ENCODE measurements around the gene BSPH1. TPM values are rescaled to one million over a fixed set of nuclear protein-coding genes. Genes with fewer than 3 reads are reported as not detected.
A peak's percentile ranks its signal among the peaks of the same experiment; 100 is the strongest.
"Not testable (repeated sequence)": the region's sequence is repeated elsewhere in the genome, so short reads cannot be mapped to it uniquely, and the experiment has no call there.

BSPH1 gene
- total and polyA plus RNA-seq, 5 donors = not detected

DNA sequence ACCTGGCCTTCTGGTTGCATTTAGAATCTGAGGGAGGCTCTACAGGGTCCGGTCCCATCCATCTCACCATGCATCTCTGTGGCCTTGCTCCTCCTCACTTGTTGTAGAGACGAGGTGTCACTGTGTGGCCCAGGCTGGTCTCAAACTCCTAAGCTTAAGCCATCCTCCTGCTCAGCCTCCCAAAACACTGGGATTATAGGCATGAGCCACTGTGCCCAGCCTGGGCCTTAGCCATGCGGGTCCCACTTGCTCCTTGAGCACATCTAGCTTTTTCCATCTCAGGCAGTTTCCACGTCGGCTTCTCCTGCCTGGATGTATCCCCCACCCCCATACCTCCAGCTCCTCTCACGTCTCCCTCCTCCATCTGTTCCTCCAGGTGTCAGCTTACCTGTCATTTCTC, 12.3 kb upstream of the BSPH1 start:
- Histone ChIP-seq H3K27me3 (ENCODE audit: control insufficient read depth, insufficient read depth) (no peaks in the 10 kb centered on the region), H3K4me1 (ENCODE audit: control insufficient read depth, insufficient read depth, low read length) (no peaks in the 10 kb centered on the region), H3K4me3 (ENCODE audit: low read length) (no peak overlapping the region), H3K9me3 (ENCODE audit: control insufficient read depth, low read length) (no peaks in the 10 kb centered on the region), H3K27ac (ENCODE audit: low read length) (no peak overlapping the region)
- 69% methylated on average over 6 of the region's 6 CpGs for WGBS
- DNase-seq = no peak
- ATAC-seq = no peak
- intact Hi-C loops (cut with DNase I) = no loop called here

DNA sequence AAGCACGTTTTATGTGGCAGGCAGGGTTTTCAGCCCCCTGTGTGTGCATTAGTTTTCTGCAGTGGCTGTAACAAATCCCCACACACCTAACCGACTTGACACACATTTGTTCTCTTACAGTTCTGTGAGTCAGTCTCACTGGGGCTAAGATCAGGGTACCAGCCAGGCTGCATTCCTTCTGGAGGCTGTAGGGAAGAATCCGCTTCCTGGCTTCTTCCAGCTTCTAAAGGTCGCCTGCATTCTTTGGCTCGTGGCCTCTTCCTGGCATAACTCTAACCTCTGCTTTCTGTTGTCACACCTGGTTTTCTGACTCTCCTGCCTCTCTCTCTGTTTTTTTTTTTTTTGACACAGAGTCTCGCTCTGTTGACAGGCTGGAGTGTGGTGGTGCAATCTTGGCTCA, 8.9 kb upstream of the BSPH1 start:
- 81% methylated on average over 6 of the region's 6 CpGs for WGBS
- Histone ChIP-seq H3K9me3 (ENCODE audit: control insufficient read depth, low read length) (no peaks in the 10 kb centered on the region), H3K4me3 (ENCODE audit: low read length) (no peak overlapping the region), H3K4me1 (ENCODE audit: control insufficient read depth, insufficient read depth, low read length) (no peaks in the 10 kb centered on the region), H3K27me3 (ENCODE audit: control insufficient read depth, insufficient read depth) (no peaks in the 10 kb centered on the region), H3K27ac (ENCODE audit: low read length) (no peak overlapping the region)
- DNase-seq = no peak
- ATAC-seq = no peak
- intact Hi-C loops (cut with DNase I) = no loop called here

DNA sequence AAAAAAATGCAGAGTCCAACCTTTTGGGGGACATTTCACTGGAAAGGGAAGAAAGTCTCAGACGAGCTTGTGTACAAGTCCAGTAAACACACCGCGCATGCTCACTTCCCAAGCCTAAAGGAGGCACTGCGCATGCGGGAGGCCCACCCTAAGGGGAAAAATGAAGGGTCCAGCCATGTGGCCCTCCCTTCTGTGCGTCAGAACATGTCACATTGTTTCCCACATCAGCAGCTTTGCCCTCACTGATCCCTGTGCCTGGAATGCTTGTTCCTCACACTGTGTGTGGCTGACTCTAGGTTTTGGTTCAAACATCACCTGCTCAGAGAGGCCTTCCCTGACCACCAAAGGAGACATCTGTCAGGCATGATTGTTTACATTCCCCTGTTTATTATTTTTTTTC, 6.8 kb upstream of the BSPH1 start:
- no peaks in the 10 kb centered on the region for H3K9me3 ChIP-seq (ENCODE audit: control insufficient read depth, low read length)
- intact Hi-C loops (cut with DNase I) = no loop called here
- 83% methylated on average over 6 of the region's 6 CpGs for WGBS
- DNase-seq = no peak
- no peak overlapping the region for H3K4me3 ChIP-seq (ENCODE audit: low read length)
- ATAC-seq = no peak
- no peaks in the 10 kb centered on the region for H3K27me3 ChIP-seq (ENCODE audit: control insufficient read depth, insufficient read depth)
- no peaks in the 10 kb centered on the region for H3K4me1 ChIP-seq (ENCODE audit: control insufficient read depth, insufficient read depth, low read length)
- no peak overlapping the region for H3K27ac ChIP-seq (ENCODE audit: low read length)

DNA sequence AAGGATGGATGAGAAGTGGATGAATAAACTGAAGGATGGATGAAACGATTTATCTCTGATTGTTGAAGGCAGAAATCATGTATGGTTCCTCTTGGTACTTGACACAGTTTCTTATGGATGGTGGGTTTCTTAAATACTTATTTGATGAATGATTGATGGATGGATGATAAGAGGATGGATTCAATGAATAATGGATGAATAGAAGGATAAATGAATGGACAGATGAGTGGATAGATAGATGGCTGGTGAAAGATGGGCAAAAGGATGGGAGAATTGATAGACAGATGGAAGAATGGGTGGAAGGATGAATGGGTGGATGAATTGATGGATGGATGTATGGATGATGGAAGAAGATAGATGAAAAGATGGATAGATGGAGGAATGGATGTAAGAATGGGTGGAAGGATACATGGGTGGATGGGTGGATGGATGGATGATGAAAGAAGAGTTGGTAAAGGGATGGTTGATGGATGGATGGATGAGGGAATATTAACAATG, 4.3 kb upstream of the BSPH1 start:
- ATAC-seq (no peak), DNase-seq (no peak)
- no peak overlapping the region for H3K27ac ChIP-seq (ENCODE audit: low read length)
- H3K4me3 ChIP-seq (ENCODE audit: low read length) = no peak overlapping the region
- H3K9me3 ChIP-seq (ENCODE audit: control insufficient read depth, low read length) = no peaks in the 10 kb centered on the region
- no peaks in the 10 kb centered on the region for H3K4me1 ChIP-seq (ENCODE audit: control insufficient read depth, insufficient read depth, low read length)
- 55% methylated on average over 1 of the region's 1 CpG for WGBS
- intact Hi-C loops (cut with DNase I) = no loop called here
- H3K27me3 ChIP-seq (ENCODE audit: control insufficient read depth, insufficient read depth) = no peaks in the 10 kb centered on the region

DNA sequence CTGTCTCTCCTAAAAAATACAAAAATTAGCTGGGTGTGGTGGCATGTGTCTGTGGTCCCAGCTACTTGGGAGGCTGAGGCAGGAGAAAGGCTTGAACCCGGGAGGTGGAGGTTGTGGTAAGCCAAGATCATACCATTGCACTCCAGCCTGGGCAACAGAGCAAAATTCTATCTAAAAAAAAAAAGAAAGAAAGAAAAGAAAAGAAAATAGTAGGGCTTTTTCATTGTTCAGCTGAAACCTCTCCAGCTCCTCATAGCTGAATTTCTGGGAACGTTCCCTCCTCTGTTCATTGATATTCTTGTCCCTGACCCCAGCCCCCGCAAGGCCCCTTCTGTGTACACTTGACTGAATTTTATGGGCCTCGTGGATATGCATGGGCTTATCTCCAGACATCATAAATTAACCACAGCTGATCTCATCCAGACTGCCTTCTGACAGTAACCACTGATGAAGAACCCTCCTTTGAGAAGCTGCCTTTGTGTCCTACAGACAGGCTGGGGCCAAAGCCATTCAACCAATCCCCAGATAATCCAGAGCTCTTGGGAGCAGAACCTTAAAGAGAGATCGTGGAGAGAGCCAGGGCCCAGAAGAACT, 2.3 kb upstream of the BSPH1 start, which contains the start of gene ELSPBP1:
Gene ELSPBP1 (plus strand): TSS at position 424 of the 594 bp plus-strand sequence. CDS start 14,036 bp downstream, outside the sequence.
- no peak for ATAC-seq
- no peaks in the 10 kb centered on the region for H3K9me3 ChIP-seq (ENCODE audit: control insufficient read depth, low read length)
- intact Hi-C loops (cut with DNase I) = no loop called here
- H3K4me3 ChIP-seq (ENCODE audit: low read length) = no peak within 1 kb of the TSS
- WGBS = 52% methylated on average over 5 of the region's 5 CpGs
- no peaks in the 10 kb centered on the region for H3K27me3 ChIP-seq (ENCODE audit: control insufficient read depth, insufficient read depth)
- H3K4me1 ChIP-seq (ENCODE audit: control insufficient read depth, insufficient read depth, low read length) = no peaks in the 10 kb centered on the region
- H3K27ac ChIP-seq (ENCODE audit: low read length) = no peak within 1 kb of the TSS
- no peak for DNase-seq

DNA sequence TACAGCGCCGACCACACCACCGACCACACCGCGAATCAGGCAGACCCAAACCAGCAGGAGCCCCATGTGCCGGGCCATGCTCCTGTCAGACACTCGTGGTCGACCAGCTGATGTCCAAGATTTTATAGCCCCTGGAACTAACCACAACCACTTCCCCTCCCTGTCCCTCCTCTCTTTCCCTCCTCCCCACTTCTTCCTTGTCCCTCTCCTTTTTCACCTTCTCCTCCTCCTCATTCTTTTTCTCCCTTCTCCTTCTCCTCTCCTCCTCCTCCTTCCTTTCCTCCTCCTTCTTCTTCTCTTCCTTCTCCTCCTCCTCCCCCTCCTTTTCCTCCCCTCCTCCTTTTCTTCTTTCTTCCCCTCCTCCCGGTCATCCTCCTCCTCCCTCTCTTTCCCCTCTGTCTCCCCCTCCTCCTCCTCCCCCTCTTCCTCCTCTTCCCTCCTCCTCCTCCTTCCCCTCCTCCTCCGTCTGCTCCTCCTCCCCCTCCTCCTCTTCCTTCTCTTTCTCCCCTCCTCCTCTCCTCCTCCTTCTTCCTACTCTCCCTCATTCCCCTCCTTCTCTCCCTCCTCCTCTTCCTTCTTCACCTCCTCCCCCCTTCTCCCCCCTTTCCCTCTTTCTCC, 670 bp downstream of the BSPH1 start:
- Histone ChIP-seq H3K27ac (ENCODE audit: low read length) (no peak overlapping the region), H3K27me3 (ENCODE audit: control insufficient read depth, insufficient read depth) (no peaks in the 10 kb centered on the region), H3K4me3 (ENCODE audit: low read length) (no peak overlapping the region), H3K9me3 (ENCODE audit: control insufficient read depth, low read length) (no peaks in the 10 kb centered on the region), H3K4me1 (ENCODE audit: control insufficient read depth, insufficient read depth, low read length) (no peaks in the 10 kb centered on the region)
- intact Hi-C loops (cut with DNase I) = no loop called here
- ATAC-seq (no peak), DNase-seq (no peak)
- WGBS = 57% methylated on average over 10 of the region's 10 CpGs

DNA sequence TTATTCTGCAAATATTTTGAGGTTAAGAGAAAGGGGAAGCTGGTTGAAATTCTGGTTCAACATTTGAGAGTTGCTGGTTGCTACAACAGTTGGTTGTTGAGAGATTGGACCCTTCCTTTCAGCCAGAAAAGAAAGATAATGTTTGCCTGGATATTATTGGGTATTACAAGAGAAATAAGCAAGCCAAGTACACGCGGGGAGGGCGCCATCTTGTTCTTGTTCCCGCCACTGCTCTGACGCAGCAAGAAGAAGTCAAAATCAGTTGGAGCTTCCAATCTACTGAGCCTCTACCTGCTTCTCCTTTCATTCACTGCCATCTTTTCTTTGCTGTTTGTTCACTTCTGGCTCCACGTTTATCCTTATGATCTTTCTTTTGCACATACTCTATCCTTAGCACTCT, 18.4 kb downstream of the BSPH1 start:
- 88% methylated on average over 6 of the region's 6 CpGs for WGBS
- intact Hi-C loops (cut with DNase I) = no loop called here
- no peak overlapping the region for H3K4me3 ChIP-seq (ENCODE audit: low read length)
- no peak overlapping the region for H3K27ac ChIP-seq (ENCODE audit: low read length)
- DNase-seq = no peak
- ATAC-seq = no peak
- no peaks in the 10 kb centered on the region for H3K9me3 ChIP-seq (ENCODE audit: control insufficient read depth, low read length)
- no peaks in the 10 kb centered on the region for H3K4me1 ChIP-seq (ENCODE audit: control insufficient read depth, insufficient read depth, low read length)
- no peaks in the 10 kb centered on the region for H3K27me3 ChIP-seq (ENCODE audit: control insufficient read depth, insufficient read depth)

DNA sequence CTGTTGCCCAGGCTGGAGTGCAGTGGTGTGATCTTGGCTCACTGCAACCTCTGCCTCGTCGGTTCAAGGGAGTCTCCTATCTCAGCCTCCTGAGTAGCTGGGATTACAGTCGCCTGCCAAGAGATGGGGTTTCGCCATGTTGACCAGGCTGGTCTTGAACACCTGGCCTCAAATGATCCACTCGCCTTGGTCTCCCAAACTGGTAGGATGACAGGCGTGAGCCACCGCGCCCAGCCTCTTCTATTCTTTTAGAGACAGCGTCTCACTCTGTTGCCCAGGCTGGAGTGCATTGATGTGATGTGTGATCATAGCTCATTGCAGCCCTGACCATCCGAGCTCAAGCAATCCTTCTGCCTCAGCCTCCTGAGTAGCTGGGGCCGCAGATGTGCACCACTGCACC, 36.0 kb downstream of the BSPH1 start:
- H3K27me3 ChIP-seq (ENCODE audit: control insufficient read depth, insufficient read depth); ATAC-seq; H3K4me3 ChIP-seq (ENCODE audit: low read length); H3K9me3 ChIP-seq (ENCODE audit: control insufficient read depth, low read length); H3K4me1 ChIP-seq (ENCODE audit: control insufficient read depth, insufficient read depth, low read length); H3K27ac ChIP-seq (ENCODE audit: low read length); intact Hi-C loops (cut with DNase I): not testable (repeated sequence)
- DNase-seq = peak in 1 of 3 donors; percentile 41
- 89% methylated on average over 7 of the region's 11 CpGs for WGBS

DNA sequence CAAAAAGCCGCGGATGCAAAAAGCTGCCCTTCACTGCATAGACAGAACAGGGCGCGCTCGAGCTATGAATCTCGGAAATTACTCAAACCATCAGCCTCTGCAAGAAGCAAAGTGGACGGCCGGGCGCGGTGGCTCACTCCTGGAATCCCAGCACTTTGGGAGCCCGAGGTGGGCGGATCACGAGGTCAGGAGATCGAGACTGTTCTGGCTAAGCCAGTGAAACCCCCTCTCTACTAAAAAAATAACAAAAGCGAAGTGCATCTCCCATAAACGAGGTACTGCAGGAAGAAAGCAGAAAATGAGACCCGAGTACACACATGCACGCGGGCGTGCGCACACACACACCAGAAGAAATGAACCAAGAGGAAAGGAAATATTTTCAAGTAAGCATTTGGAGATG, 39.8 kb downstream of the BSPH1 start:
- H3K27ac ChIP-seq (ENCODE audit: low read length); intact Hi-C loops (cut with DNase I); H3K4me3 ChIP-seq (ENCODE audit: low read length); DNase-seq; H3K27me3 ChIP-seq (ENCODE audit: control insufficient read depth, insufficient read depth); H3K4me1 ChIP-seq (ENCODE audit: control insufficient read depth, insufficient read depth, low read length); ATAC-seq; H3K9me3 ChIP-seq (ENCODE audit: control insufficient read depth, low read length): not testable (repeated sequence)
- WGBS = no CpG with 5 or more reads among the region's 21 CpGs

DNA sequence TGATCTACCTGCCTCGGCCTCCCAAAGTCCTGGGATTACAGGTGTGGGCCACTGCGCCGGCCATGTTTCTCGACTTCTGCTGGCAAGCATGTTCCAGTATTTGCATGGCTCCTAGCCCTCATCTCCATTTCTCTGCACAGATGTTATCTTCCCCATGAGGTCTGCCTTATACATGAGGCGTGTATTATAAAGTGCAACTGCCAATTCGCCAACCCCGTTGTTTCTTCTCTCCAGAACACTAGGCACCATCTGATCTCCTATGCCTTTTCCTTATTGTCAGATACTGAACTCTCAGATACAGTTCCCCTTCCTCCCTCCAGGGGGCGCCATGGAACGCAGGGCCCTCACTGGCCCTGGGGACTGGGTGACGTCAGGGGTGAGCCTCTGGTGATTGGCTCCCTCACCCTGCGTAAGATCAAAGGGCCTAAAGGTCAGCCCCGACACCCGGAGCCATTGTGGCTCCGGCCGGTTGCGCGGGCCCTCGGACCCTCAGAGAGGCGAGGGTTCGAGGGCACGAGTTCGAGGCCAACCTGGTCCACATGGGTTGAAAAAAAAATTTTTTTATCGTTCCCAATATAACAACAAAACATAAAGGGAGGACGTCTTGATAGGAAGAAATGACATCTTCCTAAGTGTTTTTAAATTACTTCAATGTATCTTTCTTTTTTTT, 42.0 kb downstream of the BSPH1 start:
- H3K9me3 ChIP-seq (ENCODE audit: control insufficient read depth, low read length); ATAC-seq; intact Hi-C loops (cut with DNase I); H3K4me1 ChIP-seq (ENCODE audit: control insufficient read depth, insufficient read depth, low read length); H3K4me3 ChIP-seq (ENCODE audit: low read length); H3K27me3 ChIP-seq (ENCODE audit: control insufficient read depth, insufficient read depth); H3K27ac ChIP-seq (ENCODE audit: low read length): not testable (repeated sequence)
- 88% methylated on average over 19 of the region's 24 CpGs for WGBS
- peak in 2 of 3 donors; percentile 39 to 40 for DNase-seq

DNA sequence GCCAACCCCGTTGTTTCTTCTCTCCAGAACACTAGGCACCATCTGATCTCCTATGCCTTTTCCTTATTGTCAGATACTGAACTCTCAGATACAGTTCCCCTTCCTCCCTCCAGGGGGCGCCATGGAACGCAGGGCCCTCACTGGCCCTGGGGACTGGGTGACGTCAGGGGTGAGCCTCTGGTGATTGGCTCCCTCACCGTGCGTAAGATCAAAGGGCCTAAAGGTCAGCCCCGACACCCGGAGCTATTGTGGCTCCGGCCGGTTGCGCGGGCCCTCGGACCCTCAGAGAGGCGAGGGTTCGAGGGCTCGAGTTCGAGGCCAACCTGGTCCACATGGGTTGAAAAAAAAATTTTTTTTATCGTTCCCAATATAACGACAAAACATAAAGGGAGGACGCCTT, 63.4 kb downstream of the BSPH1 start:
- intact Hi-C loops (cut with DNase I); H3K27ac ChIP-seq (ENCODE audit: low read length); ATAC-seq; H3K9me3 ChIP-seq (ENCODE audit: control insufficient read depth, low read length); H3K27me3 ChIP-seq (ENCODE audit: control insufficient read depth, insufficient read depth); H3K4me1 ChIP-seq (ENCODE audit: control insufficient read depth, insufficient read depth, low read length); H3K4me3 ChIP-seq (ENCODE audit: low read length): not testable (repeated sequence)
- peak in 1 of 3 donors; percentile 2 for DNase-seq
- WGBS = 65% methylated on average over 12 of the region's 20 CpGs
